ENCODE results near the gene TMEM125.
A peak's percentile ranks its signal among the peaks of the same experiment; 100 is the strongest.

TMEM125 gene

GRCh38 chr1:43253876-43254275, 15.9 kb upstream of the TMEM125 start:
- no peak for ATAC-seq (replicated peaks; ENCODE audit: extremely low read depth, poor library complexity, severe bottlenecking)
- peaks cover 50% of the 10 kb centered on the region for H3K27me3 Mint-ChIP-seq
- no peaks in the 10 kb centered on the region for H3K9me3 Mint-ChIP-seq
- no peaks in the 10 kb centered on the region for H3K4me1 Mint-ChIP-seq
- H3K36me3 Mint-ChIP-seq (ENCODE audit: insufficient read depth): peaks cover 4% of the 10 kb centered on the region
- H3K4me3 Mint-ChIP-seq: no peak overlapping the region
- no peak overlapping the region for H3K27ac Mint-ChIP-seq (ENCODE audit: low read depth)
- no peak for DNase-seq (ENCODE audit: low spot score in 2 of 2)

- no peak overlapping the region for H3K27ac Mint-ChIP-seq (ENCODE audit: low read depth)
These were observed 14.2 kb upstream of the TMEM125 start for GRCh38 chr1:43255438-43256210.

GRCh38 chr1:43256675-43257570, 12.9 kb upstream of the TMEM125 start:
- Mint-ChIP-seq H3K36me3 (ENCODE audit: insufficient read depth) (peaks cover 4% of the 10 kb centered on the region), H3K4me1 (no peaks in the 10 kb centered on the region), H3K4me3 (no peak overlapping the region), H3K27ac (ENCODE audit: low read depth) (no peak overlapping the region), H3K27me3 (peaks cover 37% of the 10 kb centered on the region), H3K9me3 (no peaks in the 10 kb centered on the region)
- DNase-seq (ENCODE audit: low spot score in 2 of 2) (no peak), ATAC-seq (replicated peaks; ENCODE audit: extremely low read depth, poor library complexity, severe bottlenecking) (no peak)

More at GRCh38 chr1:43255438-43256210, 14.2 kb upstream of the TMEM125 start:
- ATAC-seq (replicated peaks; ENCODE audit: extremely low read depth, poor library complexity, severe bottlenecking) (no peak), DNase-seq (ENCODE audit: low spot score in 2 of 2) (no peak)
- Mint-ChIP-seq H3K4me3 (no peak overlapping the region), H3K36me3 (ENCODE audit: insufficient read depth) (peaks cover 4% of the 10 kb centered on the region), H3K4me1 (no peaks in the 10 kb centered on the region), H3K27me3 (peaks cover 45% of the 10 kb centered on the region), H3K9me3 (no peaks in the 10 kb centered on the region)

- DNase-seq (ENCODE audit: low spot score in 2 of 2): no peak
- peaks cover 2% of the 10 kb centered on the region for H3K36me3 Mint-ChIP-seq (ENCODE audit: insufficient read depth)
- H3K4me3 Mint-ChIP-seq: no peak overlapping the region
- no peak overlapping the region for H3K27ac Mint-ChIP-seq (ENCODE audit: low read depth)
- H3K27me3 Mint-ChIP-seq: peaks cover 29% of the 10 kb centered on the region
- H3K9me3 Mint-ChIP-seq: no peaks in the 10 kb centered on the region
- ATAC-seq (replicated peaks; ENCODE audit: extremely low read depth, poor library complexity, severe bottlenecking): no peak
- H3K4me1 Mint-ChIP-seq: no peaks in the 10 kb centered on the region
These were observed 11.4 kb upstream of the TMEM125 start for GRCh38 chr1:43258370-43258769.

GRCh38 chr1:43265431-43265830, 4.4 kb upstream of the TMEM125 start:
- no peak for ATAC-seq (replicated peaks; ENCODE audit: extremely low read depth, poor library complexity, severe bottlenecking)
- Mint-ChIP-seq H3K27me3 (peaks cover 48% of the 10 kb centered on the region), H3K9me3 (no peaks in the 10 kb centered on the region), H3K4me1 (no peaks in the 10 kb centered on the region), H3K36me3 (ENCODE audit: insufficient read depth) (no peaks in the 10 kb centered on the region), H3K27ac (ENCODE audit: low read depth) (no peak overlapping the region), H3K4me3 (no peak overlapping the region)
- no peak for DNase-seq (ENCODE audit: low spot score in 2 of 2)

GRCh38 chr1:43266881-43267280, 2.9 kb upstream of the TMEM125 start:
- H3K4me1 Mint-ChIP-seq: peaks cover 13% of the 10 kb centered on the region
- no peak overlapping the region for H3K27ac Mint-ChIP-seq (ENCODE audit: low read depth)
- no peak for ATAC-seq (replicated peaks; ENCODE audit: extremely low read depth, poor library complexity, severe bottlenecking)
- DNase-seq (ENCODE audit: low spot score in 2 of 2): no peak
- H3K36me3 Mint-ChIP-seq (ENCODE audit: insufficient read depth): no peaks in the 10 kb centered on the region
- H3K9me3 Mint-ChIP-seq: no peaks in the 10 kb centered on the region
- H3K27me3 Mint-ChIP-seq: peaks cover 62% of the 10 kb centered on the region
- H3K4me3 Mint-ChIP-seq: no peak overlapping the region

- no peak overlapping the region for H3K4me3 Mint-ChIP-seq
- H3K9me3 Mint-ChIP-seq: no peaks in the 10 kb centered on the region
- H3K27ac Mint-ChIP-seq (ENCODE audit: low read depth): no peak overlapping the region
- peaks cover 67% of the 10 kb centered on the region for H3K27me3 Mint-ChIP-seq
- H3K36me3 Mint-ChIP-seq (ENCODE audit: insufficient read depth): no peaks in the 10 kb centered on the region
- DNase-seq (ENCODE audit: low spot score in 2 of 2): no peak
- H3K4me1 Mint-ChIP-seq: peaks cover 13% of the 10 kb centered on the region
- no peak for ATAC-seq (replicated peaks; ENCODE audit: extremely low read depth, poor library complexity, severe bottlenecking)
These were observed 2.4 kb upstream of the TMEM125 start for GRCh38 chr1:43267291-43267805.

- no peak for ATAC-seq (replicated peaks; ENCODE audit: extremely low read depth, poor library complexity, severe bottlenecking)
- H3K4me1 Mint-ChIP-seq: peaks cover 13% of the 10 kb centered on the region
- no peak for DNase-seq (ENCODE audit: low spot score in 2 of 2)
- no peaks in the 10 kb centered on the region for H3K9me3 Mint-ChIP-seq
- no peak overlapping the region for H3K4me3 Mint-ChIP-seq
- H3K27me3 Mint-ChIP-seq: peaks cover 67% of the 10 kb centered on the region
- H3K36me3 Mint-ChIP-seq (ENCODE audit: insufficient read depth): no peaks in the 10 kb centered on the region
- H3K27ac Mint-ChIP-seq (ENCODE audit: low read depth): no peak overlapping the region
These were observed 1.9 kb upstream of the TMEM125 start for GRCh38 chr1:43267818-43268425.

GRCh38 chr1:43270421-43271095, 775 bp downstream of the TMEM125 start:
- Mint-ChIP-seq H3K9me3 (peaks cover 5% of the 10 kb centered on the region), H3K27me3 (peaks cover 56% of the 10 kb centered on the region), H3K27ac (ENCODE audit: low read depth) (no peak overlapping the region), H3K4me3 (peak overlapping the region; percentile 52), H3K4me1 (peaks cover 26% of the 10 kb centered on the region), H3K36me3 (ENCODE audit: insufficient read depth) (no peaks in the 10 kb centered on the region)
- no peak for DNase-seq (ENCODE audit: low spot score in 2 of 2)
- ATAC-seq (replicated peaks; ENCODE audit: extremely low read depth, poor library complexity, severe bottlenecking): no peak

- peaks cover 49% of the 10 kb centered on the region for H3K27me3 Mint-ChIP-seq
- peak overlapping the region; percentile 52 for H3K4me3 Mint-ChIP-seq
- no peak for ATAC-seq (replicated peaks; ENCODE audit: extremely low read depth, poor library complexity, severe bottlenecking)
These were observed 1.7 kb downstream of the TMEM125 start for GRCh38 chr1:43271186-43272118.

GRCh38 chr1:43272161-43272560, 2.4 kb downstream of the TMEM125 start:
- ATAC-seq (replicated peaks; ENCODE audit: extremely low read depth, poor library complexity, severe bottlenecking) (no peak), DNase-seq (ENCODE audit: low spot score in 2 of 2) (no peak)
- H3K27me3 Mint-ChIP-seq: peaks cover 50% of the 10 kb centered on the region
- no peak overlapping the region for H3K27ac Mint-ChIP-seq (ENCODE audit: low read depth)
- H3K4me1 Mint-ChIP-seq: peaks cover 26% of the 10 kb centered on the region
- peaks cover 5% of the 10 kb centered on the region for H3K9me3 Mint-ChIP-seq
- H3K4me3 Mint-ChIP-seq: no peak overlapping the region
- no peaks in the 10 kb centered on the region for H3K36me3 Mint-ChIP-seq (ENCODE audit: insufficient read depth)

More at GRCh38 chr1:43271186-43272118, 1.7 kb downstream of the TMEM125 start:
- no peak overlapping the region for H3K27ac Mint-ChIP-seq (ENCODE audit: low read depth)
- peaks cover 5% of the 10 kb centered on the region for H3K9me3 Mint-ChIP-seq
- H3K36me3 Mint-ChIP-seq (ENCODE audit: insufficient read depth): no peaks in the 10 kb centered on the region
- DNase-seq (ENCODE audit: low spot score in 2 of 2): no peak
- H3K4me1 Mint-ChIP-seq: peaks cover 26% of the 10 kb centered on the region

Data from central memory CD8-positive, alpha-beta T cell (primary cell).